ENCODE results near the gene HES6.

The HES6 gene

GRCh38 chr2:238207006-238207405 is 32.8 kb downstream of the HES6 start:
- H3K27ac ChIP-seq (ENCODE audit: extremely low read depth, low read depth, low read length), result no peak overlapping the region
- POLR2A ChIA-PET, result no interaction called here
- CTCF ChIA-PET, result no interaction called here
- H3K36me3 ChIP-seq (ENCODE audit: control insufficient read depth in 2 of 2, insufficient read depth in 1 of 2, low read length in 2 of 2), result no peaks in the 10 kb centered on the region
- no peak overlapping the region for H3K4me3 ChIP-seq (ENCODE audit: low read depth, low read length)
- no peaks in the 10 kb centered on the region for H3K9me3 ChIP-seq (ENCODE audit: control insufficient read depth, insufficient read depth, low read depth, low read length)
- no peak for TF ChIP-seq SP3 (tag by site-specific recombination; IDR thresholded peaks at IDR 0.05)
- TF ChIP-seq KLF7 (tag by site-specific recombination; IDR thresholded peaks at IDR 0.05; ENCODE audit: borderline replicate concordance), result no peak
- TF ChIP-seq HOXD13 (CRISPR knock-in tag; IDR thresholded peaks at IDR 0.05; ENCODE audit: borderline replicate concordance), result no peak
- no peak for TF ChIP-seq ZBTB44 (tag by site-specific recombination; IDR thresholded peaks at IDR 0.05)
- no peak for TF ChIP-seq ZNF157 (tag by site-specific recombination; IDR thresholded peaks at IDR 0.05)
- no peak for TF ChIP-seq MZF1 (tag by site-specific recombination; IDR thresholded peaks at IDR 0.05; ENCODE audit: borderline replicate concordance)
- no peak for TF ChIP-seq ZNF610 (tag by site-specific recombination; IDR thresholded peaks at IDR 0.05; ENCODE audit: borderline replicate concordance)
- no peak for TF ChIP-seq PRDM4 (tag by site-specific recombination; IDR thresholded peaks at IDR 0.05)
- no peak for TF ChIP-seq ZNF280C (tag by site-specific recombination; IDR thresholded peaks at IDR 0.05)
- no peak for TF ChIP-seq ZNF248 (tag by site-specific recombination; IDR thresholded peaks at IDR 0.05)
- TF ChIP-seq ZNF664 (tag by site-specific recombination; IDR thresholded peaks at IDR 0.05), result no peak
- no peak for TF ChIP-seq ZNF404 (tag by site-specific recombination; IDR thresholded peaks at IDR 0.05)
- no peak for TF ChIP-seq ZNF114 (tag by site-specific recombination; IDR thresholded peaks at IDR 0.05)
- no peak for TF ChIP-seq ZEB2 (tag by site-specific recombination; IDR thresholded peaks at IDR 0.05)
- TF ChIP-seq ZNF133 (tag by site-specific recombination; IDR thresholded peaks at IDR 0.05), result no peak
- TF ChIP-seq ZFP69B (tag by site-specific recombination; IDR thresholded peaks at IDR 0.05), result no peak
- no peaks in the 10 kb centered on the region for H3K4me1 ChIP-seq (ENCODE audit: control insufficient read depth, insufficient read depth, low read length)

- H3K4me1 ChIP-seq (ENCODE audit: control insufficient read depth, insufficient read depth, low read length), result peaks cover 6% of the 10 kb centered on the region
- CTCF ChIA-PET, result interaction anchor here (0.7 kb wide), 1 partner anchor 234 kb away, joined by 3 read pairs; no protein-coding TSS in a partner anchor
- peak overlapping the region; percentile 23 for H3K4me3 ChIP-seq (ENCODE audit: low read depth, low read length)
- no peaks in the 10 kb centered on the region for H3K9me3 ChIP-seq (ENCODE audit: control insufficient read depth, insufficient read depth, low read depth, low read length)
- POLR2A ChIA-PET, result interaction anchor here (1.0 to 1.7 kb wide), 2 partner anchors 35 to 36 kb away, joined by 5 read pairs; partner anchors contain the start of gene HES6
- H3K27ac ChIP-seq (ENCODE audit: extremely low read depth, low read depth, low read length), result peak overlapping the region; percentile 84
- H3K36me3 ChIP-seq (ENCODE audit: control insufficient read depth in 2 of 2, insufficient read depth in 1 of 2, low read length in 2 of 2), result peaks cover 0 to 11% of the 10 kb centered on the region in 2 experiments; a peak in 1 of 3 replicates
- TF ChIP-seq GLI4 (tag by site-specific recombination; IDR thresholded peaks at IDR 0.05) (no peak), ZEB2 (tag by site-specific recombination; IDR thresholded peaks at IDR 0.05) (no peak), AEBP2 (tag by site-specific recombination; IDR thresholded peaks at IDR 0.05; ENCODE audit: borderline replicate concordance) (no peak), SP3 (tag by site-specific recombination; IDR thresholded peaks at IDR 0.05) (no peak), ZSCAN16 (tag by site-specific recombination; IDR thresholded peaks at IDR 0.05) (no peak), YY1 (tag by site-specific recombination; IDR thresholded peaks at IDR 0.05) (no peak), ZNF335 (tag by site-specific recombination; conservative IDR thresholded peaks at IDR 0.05) (peak; percentile 62), ZNF518A (tag by site-specific recombination; conservative IDR thresholded peaks at IDR 0.05; ENCODE audit: low read depth) (no peak)
These were observed 35.7 kb downstream of the HES6 start for GRCh38 chr2:238203973-238204683.
